ENCODE measurements around the gene NTHL1.

GRCh38 chr16:2046893-2047329 lies 723 bp downstream of the NTHL1 start:
- TF ChIP-seq CTCF (conservative IDR thresholded peaks at IDR 0.05; ENCODE audit: low read depth in 2 of 2) (no peak), EZH2 (IDR thresholded peaks at IDR 0.05; ENCODE audit: low read depth, unreplicated experiment) (no peak), POLR2AphosphoS5 (IDR thresholded peaks at IDR 0.05; ENCODE audit: low read depth) (no peak)

All from GM23338 (cell line).